ENCODE data around the gene MXRA8. TPM values are rescaled to one million over a fixed set of nuclear protein-coding genes. Genes with fewer than 3 reads are reported as not detected.
"Not testable (repeated sequence)": the region's sequence is repeated elsewhere in the genome, so short reads cannot be mapped to it uniquely, and the experiment has no call there.

Gene MXRA8
- total RNA-seq, 1 donor from 2014 or later = 0.11 TPM

- intact Hi-C loops (cut with micrococcal nuclease) = no loop called here
These were observed 35.1 kb upstream of the MXRA8 start for GRCh38 chr1:1393428-1393827.

DNA sequence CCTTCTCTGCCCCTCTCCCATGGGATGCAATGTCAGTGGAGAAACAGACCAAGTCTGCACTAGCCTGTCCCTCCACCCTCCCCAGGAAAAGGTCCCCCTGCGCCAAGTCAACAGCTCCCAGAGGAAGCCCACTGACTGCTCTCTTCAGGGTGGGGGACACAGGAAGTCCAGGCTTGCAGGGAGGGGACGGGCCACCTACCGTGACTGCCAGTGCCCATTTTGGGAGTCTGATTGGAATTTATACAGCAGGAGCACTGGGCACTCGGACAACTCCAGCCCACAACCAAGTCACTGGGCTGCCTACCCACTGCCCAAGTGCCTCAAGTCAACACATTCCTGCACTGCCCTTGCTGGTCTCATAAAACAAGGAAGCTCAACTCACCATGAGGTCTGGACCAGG, 34.7 kb upstream of the MXRA8 start:
- intact Hi-C loops (cut with micrococcal nuclease) = no loop called here

DNA sequence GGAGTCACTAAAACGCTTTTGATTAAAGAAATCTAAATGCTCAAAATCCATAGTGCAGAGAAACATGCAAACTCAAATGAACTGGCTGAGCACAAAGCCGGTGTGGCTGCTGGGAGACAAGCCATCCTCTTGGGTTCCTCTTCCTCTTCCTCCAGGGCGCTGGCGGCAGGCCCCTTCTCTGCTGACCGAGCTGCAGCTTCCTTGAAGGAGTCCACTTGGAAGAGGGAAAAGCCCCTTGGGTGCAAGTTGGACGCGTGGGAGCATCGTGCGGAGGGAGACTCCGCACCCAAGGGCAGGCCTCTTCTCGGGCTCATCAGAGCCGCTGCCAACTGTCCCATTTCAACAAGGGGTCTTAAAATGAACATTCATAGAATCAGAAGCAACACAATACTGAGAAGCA, 32.9 kb upstream of the MXRA8 start:
- intact Hi-C loops (cut with micrococcal nuclease) = no loop called here

GRCh38 chr1:1390675-1391074, 32.3 kb upstream of the MXRA8 start:
- intact Hi-C loops (cut with micrococcal nuclease) = no loop called here

DNA sequence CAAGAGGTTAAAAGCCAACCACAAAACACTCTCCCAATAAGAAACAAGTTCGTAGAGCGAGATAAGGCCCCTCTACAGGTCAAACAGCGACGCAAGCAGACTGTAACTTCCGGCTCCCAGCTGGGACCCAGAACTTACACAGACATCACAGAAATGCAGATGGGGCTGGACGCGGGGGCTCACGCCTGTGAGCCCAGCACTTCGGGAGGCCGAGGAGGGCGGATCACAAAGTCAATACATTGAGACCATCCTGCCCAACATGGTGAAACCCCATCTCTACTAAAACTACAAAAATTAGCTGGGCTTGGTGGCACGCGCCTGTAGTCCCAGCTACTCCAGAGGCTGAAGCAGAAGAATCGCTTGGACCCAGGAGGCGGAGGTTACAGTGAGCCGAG, 29.7 kb upstream of the MXRA8 start:
- intact Hi-C loops (cut with micrococcal nuclease) = no loop called here

- intact Hi-C loops (cut with micrococcal nuclease) = no loop called here
These were observed 29.0 kb upstream of the MXRA8 start for GRCh38 chr1:1387098-1388077.

DNA sequence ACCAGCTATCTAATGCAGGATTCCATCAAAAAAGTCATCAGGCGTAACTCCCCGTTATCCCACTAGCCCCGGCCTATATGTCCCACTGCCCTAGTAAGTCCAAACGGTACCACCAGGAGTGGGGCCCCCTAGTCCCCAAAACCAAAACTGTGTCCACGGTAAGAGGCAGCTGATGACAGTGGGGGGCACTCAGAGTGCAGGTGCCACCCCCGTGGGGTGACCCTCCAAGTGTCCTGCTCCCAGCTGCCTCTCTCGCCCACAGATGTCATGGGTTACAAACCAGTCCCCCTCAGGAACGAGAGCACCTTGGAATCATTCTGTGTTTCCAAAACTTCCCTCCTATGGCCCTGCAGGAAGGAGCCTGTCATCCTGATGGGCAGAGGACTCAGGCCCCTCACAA, 27.6 kb upstream of the MXRA8 start:
- intact Hi-C loops (cut with micrococcal nuclease) = no loop called here

- intact Hi-C loops (cut with micrococcal nuclease) = not testable (repeated sequence)
These were observed 27.0 kb upstream of the MXRA8 start for GRCh38 chr1:1385339-1385738.

- intact Hi-C loops (cut with micrococcal nuclease) = no loop called here
These were observed 22.9 kb upstream of the MXRA8 start for GRCh38 chr1:1381294-1381693.

DNA sequence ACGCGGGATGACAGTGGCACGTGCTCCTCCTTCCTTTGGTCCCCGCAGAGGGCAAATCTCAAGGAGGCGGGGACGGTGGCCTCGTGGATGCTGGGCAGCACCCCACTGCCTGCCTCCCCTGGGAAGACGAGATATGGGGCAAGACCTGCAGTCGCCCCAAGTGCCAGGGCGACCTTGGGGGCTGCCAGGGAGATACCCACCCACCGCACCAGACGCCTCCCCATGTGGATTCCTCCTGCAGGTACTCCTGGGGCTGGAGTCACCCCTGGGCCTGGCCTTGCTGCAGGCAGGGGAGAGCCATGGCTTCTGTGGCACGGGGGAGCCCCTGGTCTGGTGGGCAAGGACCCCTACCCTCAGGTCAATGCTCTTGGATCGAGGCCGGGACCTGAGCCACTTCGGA, 22.5 kb upstream of the MXRA8 start:
- intact Hi-C loops (cut with micrococcal nuclease) = no loop called here

DNA sequence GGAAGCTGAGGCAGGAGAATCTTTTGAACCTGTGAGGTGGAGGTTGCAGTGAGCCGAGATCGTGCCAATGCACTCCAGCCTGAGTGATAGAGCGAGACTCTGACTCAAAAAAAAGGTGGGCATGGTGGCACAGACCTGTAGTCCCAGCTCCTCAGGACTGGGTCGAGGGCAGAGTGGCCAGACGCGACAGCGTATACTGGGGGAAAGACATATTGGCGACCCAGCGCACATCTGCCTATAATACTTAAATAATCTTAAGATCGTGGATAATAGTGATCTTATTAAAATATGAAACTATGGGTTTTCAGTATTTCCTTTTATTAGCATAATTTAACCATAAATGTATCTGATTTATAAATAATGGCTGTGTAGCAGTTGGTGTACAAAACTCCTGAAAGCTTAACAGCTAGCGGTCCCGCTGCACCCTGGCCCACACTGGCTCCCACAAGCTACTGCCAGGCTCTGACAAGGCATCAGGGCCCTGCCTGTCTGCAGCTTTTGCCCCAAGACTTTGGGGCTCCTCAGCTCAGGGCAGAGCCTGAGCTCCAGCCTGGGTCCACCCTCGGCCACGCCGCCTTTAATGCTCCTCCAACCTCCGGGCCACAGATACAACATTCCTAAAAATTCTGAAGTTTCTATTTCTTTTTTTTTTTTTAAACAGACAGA, 19.3 kb upstream of the MXRA8 start:
- intact Hi-C loops (cut with micrococcal nuclease) = loop anchor here (10.0 kb wide), 1 partner anchor 73 kb away; the partner anchor contains the start of genes ACAP3 and PUSL1

GRCh38 chr1:1376551-1377226, 18.3 kb upstream of the MXRA8 start:
- intact Hi-C loops (cut with micrococcal nuclease) = loop anchor here (10.0 kb wide), 1 partner anchor 72 kb away; the partner anchor contains the start of genes ACAP3 and PUSL1

- intact Hi-C loops (cut with micrococcal nuclease) = loop anchor here (1.0 to 10.0 kb wide), 5 partner anchors 24 to 259 kb away; partner anchors contain the start of genes ACAP3, ATAD3B, C1orf159 and CCNL2
These were observed 16.7 kb upstream of the MXRA8 start, which contains the start of gene AURKAIP1 for GRCh38 chr1:1374929-1375662. TSS of gene AURKAIP1 (minus strand) at chr1:1375207. CDS start at chr1:1374756, 451 bp downstream.

DNA sequence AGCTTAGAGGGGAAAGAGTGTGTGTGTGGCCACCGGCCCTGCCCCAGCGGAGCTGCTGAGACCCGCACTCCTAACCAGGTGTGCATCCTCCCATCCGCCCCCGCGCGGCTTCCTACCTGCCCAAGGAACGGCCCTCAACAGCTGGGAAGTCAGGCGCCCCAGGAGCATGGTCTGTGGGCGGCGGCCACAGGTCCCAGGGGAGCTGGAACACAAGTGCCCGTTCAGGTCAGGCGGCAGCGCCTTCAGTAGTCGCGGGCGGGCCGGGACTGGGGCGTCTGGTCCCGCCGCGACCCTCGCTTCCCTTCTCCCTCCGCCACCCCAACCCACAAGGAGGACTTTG, 16.2 kb upstream of the MXRA8 start:
- intact Hi-C loops (cut with micrococcal nuclease) = loop anchor here (2.0 to 10.0 kb wide), 2 partner anchors 32 to 70 kb away; partner anchors contain the start of genes ACAP3, MRPL20 and PUSL1

GRCh38 chr1:1373815-1374588, 15.6 kb upstream of the MXRA8 start:
- intact Hi-C loops (cut with micrococcal nuclease) = loop anchor here (2.0 to 10.0 kb wide), 2 partner anchors 33 to 69 kb away; partner anchors contain the start of genes ACAP3, MRPL20 and PUSL1

- intact Hi-C loops (cut with micrococcal nuclease) = loop anchor here (10.0 kb wide), 1 partner anchor 68 kb away; the partner anchor contains the start of genes ACAP3 and PUSL1
These were observed 14.9 kb upstream of the MXRA8 start for GRCh38 chr1:1373051-1373814.

- intact Hi-C loops (cut with micrococcal nuclease) = loop anchor here (1.0 to 10.0 kb wide), 2 partner anchors 23 to 67 kb away; partner anchors contain the start of genes ACAP3, DVL1 and PUSL1
These were observed 13.7 kb upstream of the MXRA8 start for GRCh38 chr1:1371746-1372711.

DNA sequence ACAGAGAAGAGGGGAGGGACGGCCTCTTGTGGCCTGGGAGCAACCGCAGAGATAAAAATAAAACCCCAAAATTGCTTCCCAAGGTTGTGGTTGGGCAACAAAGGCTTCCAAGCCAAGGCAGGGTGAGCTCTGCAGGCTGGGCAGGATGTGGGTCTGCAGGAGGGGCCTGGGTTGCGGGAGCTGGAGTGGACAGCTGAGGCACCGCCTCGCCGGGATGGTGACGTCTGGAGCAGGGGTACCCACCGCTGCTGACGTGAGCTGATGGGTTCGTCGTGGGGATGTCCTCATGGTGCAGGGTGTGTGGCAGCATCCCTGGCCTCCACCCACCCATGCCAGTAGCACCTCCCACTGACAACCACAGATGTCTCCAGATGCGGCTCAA, 13.0 kb upstream of the MXRA8 start:
- intact Hi-C loops (cut with micrococcal nuclease) = loop anchor here (1.0 to 10.0 kb wide), 2 partner anchors 22 to 67 kb away; partner anchors contain the start of genes ACAP3, DVL1 and PUSL1

Measured in T-helper 2 cell treated with Interferon-gamma antibody and Interleukin-4, amounts not matched to agents 100 ng/mL and 5 ng/mL, for 36 hours (primary cell).